Psoas muscle (tissue), 8 donors: ENCODE measurements around the gene TCEA2. TPM values are rescaled to one million over a fixed set of nuclear protein-coding genes. Genes with fewer than 3 reads are reported as not detected.

Source experiments
- ATAC-seq, 4 donors: fragments of 200-7000 bp; cut with Tn5 transposase; one replicate each; pipeline ENCODE4 v1.9.1; 2020; ENCODE audit warnings: moderate library complexity in 3 of 4, mild to moderate bottlenecking in 2 of 4
- DNase-seq, 2 donors: peaks; one replicate each; pipeline ENCODE4 v3.0.0-alpha.2; 2020
- H3K27ac ChIP-seq: fragments of 200-600 bp; one replicate; pipeline ENCODE4 v1.8.0; 2022
- H3K27me3 ChIP-seq, 3 donors: fragments of 200-600 bp in 1 of 3; one replicate each; pipeline versions ENCODE4 v1.6.1 to v1.8.0; 2013 to 2022; ENCODE audit warnings: low read length in 2 of 3, mild to moderate bottlenecking in 2 of 3, moderate library complexity in 1 of 3; ENCODE audit not compliant: insufficient read depth in 3 of 3
- H3K36me3 ChIP-seq, 2 donors: fragments of 200-600 bp in 1 of 2; one replicate each; pipeline versions ENCODE4 v1.6.1 to v1.8.0; 2013 to 2022; ENCODE audit warnings: low read depth in 1 of 2, mild to moderate bottlenecking in 1 of 2, moderate library complexity in 1 of 2; ENCODE audit not compliant: insufficient read depth in 1 of 2
- H3K4me1 ChIP-seq: fragments of 200-600 bp; one replicate; pipeline ENCODE4 v1.8.0; 2022
- H3K4me3 ChIP-seq: fragments of 200-600 bp; one replicate; pipeline ENCODE4 v1.8.0; 2022; ENCODE audit warnings: mild to moderate bottlenecking
- H3K9me3 ChIP-seq: fragments of 200-600 bp; one replicate; pipeline ENCODE4 v1.8.0; 2022
- WGBS, 3 donors: extraction: QIAGEN DNeasy Blood & Tissue Kit; methylation state at CpG; one replicate each; pipeline versions ENCODE4 v1.1.6 to v1.1.7; 2013; 5-methylcytosine and 5-hydroxymethylcytosine counted together
- intact Hi-C, 2 donors: fragments of 100-400 bp; cut with DNase I; formaldehyde crosslinking; loops; one replicate each; pipeline versions ENCODE4 v1.11.0 to v1.14.2; 2022
- polyA plus RNA-seq, 3 donors: library from polyadenylated mRNA; stranded (reverse); fragments of 200-250 nt; gene quantifications; one replicate each; pipeline ENCODE4 v1.2.3, GENCODE V29; 2013
- total RNA-seq, 4 donors: library from RNA; stranded (reverse); fragmentation: NEBNext Ultra II Directional in 2 of 4; extraction: Animal tissue kit (Norgen Biotek cat#: 25700) in 2 of 4; gene quantifications; one replicate each; pipeline versions ENCODE4 v1.2.1 to v1.2.4, GENCODE V29; 2021 to 2023
- TF ChIP-seq, protein P1 (sequence below): fragments of 200-600 bp; IDR thresholded peaks from one replicate; pipeline ENCODE4 v1.8.0; 2022; ENCODE audit warnings: antibody characterized with exemption
- donor health status: healthy with polysubstance abuse.
- donor health status: DM: no; HTN: no; CAD: no; lungs with moderate emphysema.
- donor health status: Bipolar disorder and iron deficiency.
- donor health status: healthy.
- donor health status: DM: yes; HTN: yes; CAD: no.
- donor health status: DM: no; HTN: no; CAD: no.
- donor health status: DM: no; HTN: no; CAD: no.
- donor health status: DM: yes; HTN: yes; CAD: no.

Gene TCEA2
- total and polyA plus RNA-seq, 7 donors = 15.1 to 43.4 (median 30.2) TPM

DNA sequence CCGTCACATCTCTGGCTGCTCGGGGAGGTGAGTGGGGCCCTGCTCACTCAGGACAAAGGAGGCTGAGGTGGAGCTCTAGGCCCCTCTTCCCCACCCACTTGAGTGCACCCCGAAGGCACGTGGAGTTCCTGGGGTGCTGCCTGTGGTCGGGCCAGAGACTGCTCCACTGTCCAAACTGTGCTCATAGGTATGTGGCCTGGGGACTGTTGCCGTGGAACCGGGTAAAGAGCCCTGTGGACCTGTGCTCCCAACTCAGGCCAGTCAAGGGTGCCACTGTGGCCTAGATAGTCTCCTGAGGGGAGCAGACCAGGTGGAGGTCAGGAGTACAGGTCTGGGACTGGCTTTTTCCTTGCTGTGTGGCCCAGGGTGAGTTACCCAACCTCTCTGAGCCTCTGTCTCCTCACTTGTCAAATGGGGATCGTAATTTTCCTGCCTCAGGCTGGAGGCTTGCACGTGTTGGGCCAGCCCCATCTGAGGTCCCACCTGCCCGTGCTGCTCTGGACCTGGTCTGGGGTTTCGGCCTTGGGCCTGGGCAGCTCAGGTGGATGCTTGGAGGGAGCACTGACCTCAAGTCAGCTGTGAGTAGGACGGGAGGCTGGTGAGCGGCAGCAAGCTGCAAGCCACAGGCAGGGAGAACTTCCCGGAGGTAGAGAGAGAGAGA is 56.8 kb downstream of the TCEA2 start:
- WGBS, 3 donors = 59 to 62% (median 59%) methylated on average over 14 of the region's 14 CpGs
- peak; percentile 9 to 36 (median 16) for ATAC-seq

DNA sequence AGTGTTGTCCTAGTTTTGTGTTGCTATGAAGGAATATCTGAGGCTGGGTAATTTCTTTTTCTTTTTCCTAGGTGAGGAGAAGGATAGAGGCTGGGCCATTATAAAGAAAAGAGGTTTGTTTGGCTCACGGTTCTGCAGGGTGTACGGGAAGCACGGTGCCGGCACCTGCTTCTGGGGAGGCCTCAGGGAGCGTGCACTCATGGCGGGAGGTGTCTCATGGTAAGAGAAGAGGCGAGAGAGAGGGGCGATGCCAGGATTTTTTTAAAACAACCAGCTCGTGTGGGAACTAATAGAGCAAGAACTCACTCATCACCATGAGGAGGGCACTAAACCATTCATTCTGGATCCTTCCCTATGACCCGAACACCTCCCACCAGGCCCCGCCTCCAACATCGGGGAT is 58.6 kb downstream of the TCEA2 start:
- TF ChIP-seq, protein P1, sequence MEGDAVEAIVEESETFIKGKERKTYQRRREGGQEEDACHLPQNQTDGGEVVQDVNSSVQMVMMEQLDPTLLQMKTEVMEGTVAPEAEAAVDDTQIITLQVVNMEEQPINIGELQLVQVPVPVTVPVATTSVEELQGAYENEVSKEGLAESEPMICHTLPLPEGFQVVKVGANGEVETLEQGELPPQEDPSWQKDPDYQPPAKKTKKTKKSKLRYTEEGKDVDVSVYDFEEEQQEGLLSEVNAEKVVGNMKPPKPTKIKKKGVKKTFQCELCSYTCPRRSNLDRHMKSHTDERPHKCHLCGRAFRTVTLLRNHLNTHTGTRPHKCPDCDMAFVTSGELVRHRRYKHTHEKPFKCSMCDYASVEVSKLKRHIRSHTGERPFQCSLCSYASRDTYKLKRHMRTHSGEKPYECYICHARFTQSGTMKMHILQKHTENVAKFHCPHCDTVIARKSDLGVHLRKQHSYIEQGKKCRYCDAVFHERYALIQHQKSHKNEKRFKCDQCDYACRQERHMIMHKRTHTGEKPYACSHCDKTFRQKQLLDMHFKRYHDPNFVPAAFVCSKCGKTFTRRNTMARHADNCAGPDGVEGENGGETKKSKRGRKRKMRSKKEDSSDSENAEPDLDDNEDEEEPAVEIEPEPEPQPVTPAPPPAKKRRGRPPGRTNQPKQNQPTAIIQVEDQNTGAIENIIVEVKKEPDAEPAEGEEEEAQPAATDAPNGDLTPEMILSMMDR = no peak
- no peaks in the 10 kb centered on the region for H3K4me1 ChIP-seq
- H3K27me3 ChIP-seq = peaks cover 0 to 27% (median 0%) of the 10 kb centered on the region in 3 donors
- no peak overlapping the region for H3K4me3 ChIP-seq
- WGBS, 3 donors = 76 to 82% (median 77%) methylated on average over 12 of the region's 12 CpGs
- H3K9me3 ChIP-seq = no peaks in the 10 kb centered on the region
- H3K36me3 ChIP-seq = no peaks in the 10 kb centered on the region
- ATAC-seq (no peak), DNase-seq (no peak)
- intact Hi-C loops = loop anchor here (2.0 to 5.0 kb wide), 2 partner anchors 39 to 84 kb away; partner anchors contain the start of gene C20orf204 (in 1 of the 2)
- H3K27ac ChIP-seq = no peak overlapping the region

More for the DNA sequence above, 56.8 kb downstream of the TCEA2 start:
- no peaks in the 10 kb centered on the region for H3K36me3 ChIP-seq
- no peak overlapping the region for H3K27ac ChIP-seq
- peak in 1 of 2 donors; percentile 41 for DNase-seq
- no peaks in the 10 kb centered on the region for H3K9me3 ChIP-seq
- H3K4me3 ChIP-seq = peak overlapping the region; percentile 18
- TF ChIP-seq, protein P1 = no peak
- H3K4me1 ChIP-seq = no peaks in the 10 kb centered on the region
- intact Hi-C loops = loop anchor here (1.0 to 5.0 kb wide), 3 partner anchors 37 to 83 kb away; partner anchors contain the start of gene C20orf204 (in 1 of the 2)
- peaks cover 0 to 27% (median 3%) of the 10 kb centered on the region in 3 donors for H3K27me3 ChIP-seq

Other genes starting within 250 kb of the TCEA2 start
- 1 to 10 TPM; 4.5 to 6.4 (median 5.6) TPM for gene ZBTB46, start 231.9 kb upstream of the TCEA2 start, total RNA-seq
- gene ZBTB46, start 231.9 kb upstream of the TCEA2 start, polyA plus RNA-seq = 1 to 10 TPM; 1.3 to 3.1 (median 2.2) TPM
- not detected for gene ABHD16B, start 201.7 kb upstream of the TCEA2 start, total RNA-seq
- 1 to 10 TPM in 1 of 3 donors, under 1 TPM in 2; 0.04 to 3.2 (median 0.34) TPM for gene ABHD16B, start 201.7 kb upstream of the TCEA2 start, polyA plus RNA-seq
- gene TPD52L2, start 197.9 kb upstream of the TCEA2 start, total RNA-seq = 10 to 100 TPM; 40.7 to 56.0 (median 55.1) TPM
- gene TPD52L2, start 197.9 kb upstream of the TCEA2 start, polyA plus RNA-seq = 100 to 1,000 TPM in 1 of 3 donors, 10 to 100 TPM in 2; 46.7 to 152 (median 89.7) TPM
- 10 to 100 TPM; 20.4 to 27.3 (median 23.3) TPM for gene DNAJC5, start 168.1 kb upstream of the TCEA2 start, total RNA-seq
- 10 to 100 TPM; 13.1 to 33.6 (median 19.7) TPM for gene DNAJC5, start 168.1 kb upstream of the TCEA2 start, polyA plus RNA-seq
- gene UCKL1, start 106.8 kb upstream of the TCEA2 start, total RNA-seq = 10 to 100 TPM; 23.2 to 37.0 (median 35.5) TPM
- gene UCKL1, start 106.8 kb upstream of the TCEA2 start, polyA plus RNA-seq = 10 to 100 TPM; 22.9 to 42.4 (median 40.5) TPM
- gene ZNF512B, start 93.3 kb upstream of the TCEA2 start, total RNA-seq = 10 to 100 TPM in 3 of 4 donors, 1 to 10 TPM in 1; 10.0 to 14.4 (median 12.4) TPM
- gene ZNF512B, start 93.3 kb upstream of the TCEA2 start, polyA plus RNA-seq = 1 to 10 TPM; 3.3 to 9.1 (median 5.6) TPM
- under 1 TPM; 0.32 to 0.84 (median 0.55) TPM for gene SAMD10, start 83.6 kb upstream of the TCEA2 start, total RNA-seq
- gene SAMD10, start 83.6 kb upstream of the TCEA2 start, polyA plus RNA-seq = 1 to 10 TPM in 1 of 3 donors, under 1 TPM in 2; 0.44 to 5.5 (median 0.92) TPM
- gene PRPF6, start 82.1 kb upstream of the TCEA2 start, total RNA-seq = 10 to 100 TPM; 51.0 to 63.1 (median 59.8) TPM
- gene PRPF6, start 82.1 kb upstream of the TCEA2 start, polyA plus RNA-seq = 10 to 100 TPM; 38.8 to 75.4 (median 52.5) TPM
- under 1 TPM; 0.25 to 0.71 (median 0.55) TPM for gene C20orf204, start 27.0 kb upstream of the TCEA2 start, total RNA-seq
- gene C20orf204, start 27.0 kb upstream of the TCEA2 start, polyA plus RNA-seq = under 1 TPM in 2 of 3 donors, not detected in 1; 0.30 to 0.64 TPM
- 10 to 100 TPM; 11.7 to 50.8 (median 30.5) TPM for gene SOX18, start 13.6 kb upstream of the TCEA2 start, total RNA-seq
- gene SOX18, start 13.6 kb upstream of the TCEA2 start, polyA plus RNA-seq = 10 to 100 TPM in 1 of 3 donors, 1 to 10 TPM in 2; 4.2 to 15.4 (median 6.5) TPM
- 1 to 10 TPM; 2.0 to 3.5 (median 2.4) TPM for gene RGS19, start 16.3 kb downstream of the TCEA2 start, total RNA-seq
- 1 to 10 TPM; 3.7 to 5.7 (median 3.8) TPM for gene RGS19, start 16.3 kb downstream of the TCEA2 start, polyA plus RNA-seq
- under 1 TPM; 0.17 to 0.94 (median 0.21) TPM for gene OPRL1, start 16.9 kb downstream of the TCEA2 start, total RNA-seq
- under 1 TPM; 0.03 to 0.08 (median 0.08) TPM for gene OPRL1, start 16.9 kb downstream of the TCEA2 start, polyA plus RNA-seq
- not detected for gene LKAAEAR1, start 21.2 kb downstream of the TCEA2 start, total RNA-seq
- gene LKAAEAR1, start 21.2 kb downstream of the TCEA2 start, polyA plus RNA-seq = not detected
- gene NPBWR2, start 44.4 kb downstream of the TCEA2 start, total RNA-seq = not detected
- gene NPBWR2, start 44.4 kb downstream of the TCEA2 start, polyA plus RNA-seq = not detected
- not detected for gene MYT1, start 101.3 kb downstream of the TCEA2 start, total RNA-seq
- gene MYT1, start 101.3 kb downstream of the TCEA2 start, polyA plus RNA-seq = under 1 TPM in 1 of 3 donors, not detected in 2; under 0.01 TPM
- 10 to 100 TPM; 37.7 to 47.3 (median 41.7) TPM for gene PCMTD2, start 192.6 kb downstream of the TCEA2 start, total RNA-seq
- gene PCMTD2, start 192.6 kb downstream of the TCEA2 start, polyA plus RNA-seq = 10 to 100 TPM; 11.7 to 37.8 (median 17.4) TPM